Measurements from ENCODE around the gene C6orf132.

C6orf132 gene

DNA sequence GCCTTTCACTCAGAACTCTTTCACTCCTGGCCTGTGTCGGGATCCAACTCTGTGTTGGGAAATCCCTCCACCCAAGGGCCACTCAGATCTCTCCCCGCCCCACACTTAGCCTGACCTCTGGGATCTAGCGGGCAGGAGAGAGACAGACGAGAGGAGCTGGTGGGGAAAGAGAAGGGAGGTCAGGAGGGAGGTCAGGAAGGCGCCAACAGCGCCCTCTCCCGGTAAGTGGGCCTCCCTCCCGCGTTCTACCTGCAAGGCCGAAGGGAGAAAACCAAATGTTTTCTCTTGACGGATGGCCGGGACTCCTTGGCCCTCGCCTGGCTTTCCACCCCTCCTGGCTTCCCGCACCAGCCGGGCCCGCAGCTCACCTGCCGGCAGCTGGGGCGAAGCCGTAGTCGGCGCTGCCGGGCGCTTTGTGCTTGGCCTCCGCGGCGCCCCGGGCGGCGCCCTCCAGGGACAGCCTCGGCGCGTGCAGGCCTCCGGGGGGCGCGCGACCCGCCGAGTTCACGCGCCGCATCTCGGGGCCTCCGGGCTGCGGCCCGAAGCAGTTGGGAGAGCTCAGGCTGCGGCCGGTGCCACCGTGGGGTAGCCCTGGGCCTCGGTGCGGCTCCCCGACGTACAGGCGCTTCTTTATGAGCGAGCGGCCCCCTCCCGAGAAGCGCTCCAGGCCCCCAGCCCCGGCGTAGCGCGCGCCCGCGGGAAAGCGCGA lies 38.2 kb downstream of the C6orf132 start:
- DNase-seq (ENCODE audit: extremely low spot score) = peak; percentile 46
- POLR2A ChIA-PET = no interaction called here
- CTCF ChIA-PET = interaction anchor here (0.7 to 1.4 kb wide), 4 partner anchors 9 to 126 kb away, joined by 3 to 4 read pairs (median 3); no protein-coding TSS in a partner anchor
- TF ChIP-seq SP1 (IDR thresholded peaks at IDR 0.05) (no peak), TARDBP (IDR thresholded peaks at IDR 0.05) (no peak), FOXM1 (IDR thresholded peaks at IDR 0.05; ENCODE audit: borderline replicate concordance) (no peak), LEF1 (IDR thresholded peaks at IDR 0.05; ENCODE audit: borderline replicate concordance) (no peak), FOXK2 (IDR thresholded peaks at IDR 0.05) (no peak), ELF4 (IDR thresholded peaks at IDR 0.05) (no peak), FOXA1 (IDR thresholded peaks at IDR 0.05) (no peak), ARNT (IDR thresholded peaks at IDR 0.05) (no peak), HDGF (IDR thresholded peaks at IDR 0.05; ENCODE audit: borderline replicate concordance) (no peak), ZNF384 (IDR thresholded peaks at IDR 0.05) (no peak), L3MBTL2 (conservative IDR thresholded peaks at IDR 0.05) (no peak), CTBP1 (IDR thresholded peaks at IDR 0.05; ENCODE audit: borderline replicate concordance) (no peak), BHLHE40 (IDR thresholded peaks at IDR 0.05; ENCODE audit: borderline replicate concordance) (no peak), SUZ12 (IDR thresholded peaks at IDR 0.05) (no peak), NFRKB (IDR thresholded peaks at IDR 0.05) (no peak)
- TF ChIP-seq, protein P1, sequence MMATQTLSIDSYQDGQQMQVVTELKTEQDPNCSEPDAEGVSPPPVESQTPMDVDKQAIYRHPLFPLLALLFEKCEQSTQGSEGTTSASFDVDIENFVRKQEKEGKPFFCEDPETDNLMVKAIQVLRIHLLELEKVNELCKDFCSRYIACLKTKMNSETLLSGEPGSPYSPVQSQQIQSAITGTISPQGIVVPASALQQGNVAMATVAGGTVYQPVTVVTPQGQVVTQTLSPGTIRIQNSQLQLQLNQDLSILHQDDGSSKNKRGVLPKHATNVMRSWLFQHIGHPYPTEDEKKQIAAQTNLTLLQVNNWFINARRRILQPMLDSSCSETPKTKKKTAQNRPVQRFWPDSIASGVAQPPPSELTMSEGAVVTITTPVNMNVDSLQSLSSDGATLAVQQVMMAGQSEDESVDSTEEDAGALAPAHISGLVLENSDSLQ (IDR thresholded peaks at IDR 0.05) = no peak

DNA sequence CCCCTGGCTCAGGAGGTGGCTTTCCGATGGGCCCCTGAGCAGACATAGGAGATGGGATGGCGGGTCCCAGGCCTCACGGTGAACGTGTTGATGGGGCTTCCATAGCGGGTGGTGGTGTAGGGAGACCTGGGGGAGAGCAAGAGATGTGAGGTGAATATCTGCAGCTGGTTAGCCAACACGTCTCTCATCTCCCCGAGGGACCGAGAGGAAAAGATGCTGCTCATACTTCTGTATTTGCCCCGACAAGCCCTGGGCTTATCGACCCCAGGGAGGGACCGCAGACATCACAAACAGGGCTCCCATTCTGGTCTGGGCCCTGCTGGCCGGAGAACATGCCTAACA lies 38.7 kb downstream of the C6orf132 start:
- POLR2A ChIA-PET = no interaction called here

DNA sequence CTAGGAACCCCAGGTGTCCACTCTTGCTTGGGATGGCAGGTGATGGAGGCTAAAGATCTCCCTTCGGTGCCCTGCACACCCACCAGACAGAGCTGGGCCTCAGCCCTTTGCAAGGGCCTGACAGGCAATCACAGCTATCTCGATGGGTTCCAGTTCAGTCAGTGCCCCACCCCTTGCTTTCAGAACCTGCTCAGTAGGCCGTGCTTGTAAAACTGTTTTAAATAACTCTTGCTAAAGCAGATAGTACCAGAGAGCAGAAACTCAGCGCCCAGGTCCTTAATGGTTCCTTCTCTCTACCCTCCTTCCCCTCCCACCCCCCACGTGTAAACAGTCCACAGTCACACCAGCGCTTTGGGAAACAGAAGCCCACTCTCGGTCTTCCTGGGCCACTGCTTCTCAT lies 39.2 kb downstream of the C6orf132 start:
- CTCF ChIA-PET = interaction anchor here (1.4 kb wide), 1 partner anchor 127 kb away, joined by 3 read pairs; no protein-coding TSS in a partner anchor
- TF ChIP-seq ARNT (IDR thresholded peaks at IDR 0.05) (no peak), SUZ12 (IDR thresholded peaks at IDR 0.05) (no peak), TARDBP (IDR thresholded peaks at IDR 0.05) (no peak), SP1 (IDR thresholded peaks at IDR 0.05) (no peak), NFRKB (IDR thresholded peaks at IDR 0.05) (no peak), FOXM1 (IDR thresholded peaks at IDR 0.05; ENCODE audit: borderline replicate concordance) (no peak), ZNF384 (IDR thresholded peaks at IDR 0.05) (no peak), BHLHE40 (IDR thresholded peaks at IDR 0.05; ENCODE audit: borderline replicate concordance) (no peak), CTBP1 (IDR thresholded peaks at IDR 0.05; ENCODE audit: borderline replicate concordance) (no peak), ELF4 (IDR thresholded peaks at IDR 0.05) (no peak)
- TF ChIP-seq, protein P1 (IDR thresholded peaks at IDR 0.05) = no peak
- POLR2A ChIA-PET = no interaction called here
- DNase-seq (ENCODE audit: extremely low spot score) = no peak

More for the DNA sequence above, 38.7 kb downstream of the C6orf132 start:
- no peak for TF ChIP-seq SUZ12 (IDR thresholded peaks at IDR 0.05)
- TF ChIP-seq SP1 (IDR thresholded peaks at IDR 0.05) = no peak
- TF ChIP-seq LEF1 (IDR thresholded peaks at IDR 0.05; ENCODE audit: borderline replicate concordance) = no peak
- no peak for TF ChIP-seq FOXA1 (IDR thresholded peaks at IDR 0.05)
- no peak for TF ChIP-seq ELF4 (IDR thresholded peaks at IDR 0.05)
- no peak for TF ChIP-seq ZNF384 (IDR thresholded peaks at IDR 0.05)
- no peak for TF ChIP-seq CTBP1 (IDR thresholded peaks at IDR 0.05; ENCODE audit: borderline replicate concordance)
- TF ChIP-seq FOXK2 (IDR thresholded peaks at IDR 0.05) = no peak
- TF ChIP-seq NFRKB (IDR thresholded peaks at IDR 0.05) = no peak
- no peak for TF ChIP-seq FOXM1 (IDR thresholded peaks at IDR 0.05; ENCODE audit: borderline replicate concordance)
- TF ChIP-seq ARNT (IDR thresholded peaks at IDR 0.05) = no peak
- TF ChIP-seq L3MBTL2 (conservative IDR thresholded peaks at IDR 0.05) = no peak
- CTCF ChIA-PET = interaction anchor here (0.7 to 1.4 kb wide), 3 partner anchors 9 to 127 kb away, joined by 3 to 4 read pairs (median 3); no protein-coding TSS in a partner anchor
- DNase-seq (ENCODE audit: extremely low spot score) = no peak

DNA sequence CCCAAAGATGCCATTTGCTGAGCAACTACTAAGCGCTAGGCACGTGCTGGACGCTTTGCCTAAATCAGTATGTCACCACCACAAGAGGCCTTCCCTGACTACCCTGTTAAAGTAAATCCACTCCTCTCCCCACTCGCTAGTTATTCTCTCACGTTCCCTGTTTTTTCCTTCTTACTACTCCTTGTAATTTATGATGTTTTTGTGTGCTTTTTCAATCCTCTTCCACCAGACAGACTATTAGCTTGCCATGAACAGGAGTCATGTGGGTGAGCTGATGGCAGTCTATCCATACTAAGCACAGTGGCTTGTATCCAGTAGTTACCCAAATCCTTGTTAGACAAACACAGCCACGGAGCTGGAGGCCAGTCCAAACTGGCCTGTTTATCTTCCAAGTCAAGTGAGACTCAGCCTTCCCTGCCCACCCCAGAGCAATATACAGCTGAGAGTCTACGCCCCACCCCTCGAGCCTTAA lies 41.2 kb downstream of the C6orf132 start:
- DNase-seq (ENCODE audit: extremely low spot score) = no peak
- CTCF ChIA-PET = no interaction called here
- no peak for TF ChIP-seq ZNF384 (IDR thresholded peaks at IDR 0.05)
- POLR2A ChIA-PET = no interaction called here

DNA sequence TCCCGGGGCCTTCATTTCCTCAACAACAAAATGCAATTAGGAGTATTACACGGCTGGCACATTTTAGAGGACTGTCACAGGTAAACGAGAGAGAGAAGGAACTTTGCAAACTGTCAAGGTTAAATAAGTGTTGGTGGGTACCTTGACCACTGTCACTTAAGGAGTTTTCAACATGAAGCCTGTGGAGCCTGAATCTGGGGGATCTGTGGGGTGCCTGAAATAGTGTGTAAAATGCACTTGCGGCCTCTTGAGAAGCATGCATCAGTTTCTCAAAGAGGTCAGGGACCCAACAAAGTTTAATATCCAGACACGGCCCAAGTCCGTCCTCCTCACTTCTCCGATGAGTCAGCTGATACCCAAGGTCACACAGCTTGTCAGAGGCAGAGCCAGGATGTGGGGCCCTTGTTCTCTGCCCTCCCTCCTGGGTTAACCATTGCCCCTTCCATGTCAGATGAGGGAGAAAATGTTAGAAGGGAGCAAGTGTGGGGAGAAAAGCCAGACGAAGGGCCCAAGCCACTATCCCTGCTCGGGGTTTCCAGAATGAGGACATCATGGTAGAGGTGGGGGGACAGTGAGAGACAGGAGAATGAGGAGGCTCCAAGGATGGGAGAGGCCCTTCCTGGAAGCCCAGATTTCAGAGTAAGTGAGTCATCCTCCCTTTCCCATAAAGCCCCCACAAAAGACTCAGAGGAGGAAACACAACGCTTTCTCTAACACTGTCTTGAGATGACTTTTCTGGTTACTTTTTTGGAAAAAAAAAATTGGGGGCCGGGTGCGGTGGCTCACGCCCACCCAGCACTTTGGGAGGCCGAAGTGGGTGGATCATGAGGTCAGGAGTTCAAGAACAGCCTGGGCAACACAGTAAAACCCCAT lies 42.2 kb downstream of the C6orf132 start:
- POLR2A ChIA-PET = no interaction called here
- CTCF ChIA-PET = no interaction called here
- no peak for TF ChIP-seq TARDBP (IDR thresholded peaks at IDR 0.05)
- no peak for TF ChIP-seq L3MBTL2 (conservative IDR thresholded peaks at IDR 0.05)
- TF ChIP-seq LEF1 (IDR thresholded peaks at IDR 0.05; ENCODE audit: borderline replicate concordance) = no peak
- TF ChIP-seq, protein P1 (IDR thresholded peaks at IDR 0.05) = no peak
- TF ChIP-seq FOXK2 (IDR thresholded peaks at IDR 0.05) = no peak
- no peak for TF ChIP-seq SUZ12 (IDR thresholded peaks at IDR 0.05)
- TF ChIP-seq FOXA1 (IDR thresholded peaks at IDR 0.05) = no peak
- TF ChIP-seq NFRKB (IDR thresholded peaks at IDR 0.05) = no peak
- no peak for TF ChIP-seq BHLHE40 (IDR thresholded peaks at IDR 0.05; ENCODE audit: borderline replicate concordance)
- no peak for TF ChIP-seq HDGF (IDR thresholded peaks at IDR 0.05; ENCODE audit: borderline replicate concordance)
- TF ChIP-seq ELF4 (IDR thresholded peaks at IDR 0.05) = no peak
- DNase-seq (ENCODE audit: extremely low spot score) = no peak

Data from HEK293T (cell line).